DOHH2 (cell line): Measurements from ENCODE around the gene TNS2.

ENCODE experiments used
- CTCF ChIP-seq: fragments of 200-600 bp; sonication (generic); IDR thresholded peaks from one replicate; pipeline ENCODE4 v1.5.1; 2014; ENCODE audit warnings: antibody characterized with exemption, mild to moderate bottlenecking, low read depth, low read length; ENCODE audit not compliant: poor library complexity, severe bottlenecking
- EZH2phosphoT487 ChIP-seq: fragments of 200-600 bp; sonication (generic); IDR thresholded peaks from 2 replicates; pipeline ENCODE4 v1.6.1; 2017; ENCODE audit warnings: borderline replicate concordance, mild to moderate bottlenecking, antibody characterized with exemption, low read length, moderate library complexity, mixed read lengths

- no peak for TF ChIP-seq CTCF
- no peak for TF ChIP-seq EZH2phosphoT487
Observed at GRCh38 chr12:53113136-53113705, 63.4 kb downstream of the TNS2 start.
